ENCODE measurements around the gene ULK4.

The ULK4 gene

DNA sequence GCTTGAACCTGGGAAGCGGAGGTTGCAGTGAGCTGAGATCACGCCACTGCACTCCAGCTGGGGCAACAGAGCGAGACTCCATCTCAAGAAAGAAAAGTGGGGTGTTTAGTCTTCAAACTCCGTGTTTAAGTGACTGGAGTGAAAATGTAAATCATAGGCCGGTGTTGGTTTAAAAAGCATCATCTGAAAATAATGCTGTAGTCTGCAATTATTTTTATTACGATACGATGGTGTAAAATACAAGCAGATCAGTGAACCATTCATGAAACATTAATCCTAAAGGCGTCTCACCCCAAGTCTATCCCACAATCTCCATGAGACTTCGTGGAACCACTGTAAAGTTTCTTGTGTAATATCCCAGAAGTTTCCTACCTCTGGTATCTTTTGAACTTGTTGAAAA is 756.3 kb downstream of the ULK4 start:
- no peak for FAIRE-seq

DNA sequence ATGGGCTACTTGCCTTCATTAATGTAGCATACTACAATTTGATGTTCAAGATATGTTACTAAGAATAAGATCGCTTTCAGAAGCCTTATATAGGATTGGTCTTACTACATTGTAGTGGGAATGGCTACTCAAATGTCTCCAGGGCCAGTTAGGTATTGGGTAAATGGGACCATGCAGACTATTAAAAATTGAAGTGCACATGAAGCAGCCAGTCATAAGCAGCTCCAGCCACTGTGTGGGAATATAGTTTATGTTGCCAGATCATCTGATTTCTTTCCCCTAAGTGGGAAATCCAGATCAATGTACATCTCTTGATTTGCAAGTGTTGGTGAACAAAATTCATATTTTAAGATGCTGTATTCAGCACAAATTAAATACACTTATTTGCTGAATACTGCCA is 757.5 kb downstream of the ULK4 start:
- FAIRE-seq: no peak

DNA sequence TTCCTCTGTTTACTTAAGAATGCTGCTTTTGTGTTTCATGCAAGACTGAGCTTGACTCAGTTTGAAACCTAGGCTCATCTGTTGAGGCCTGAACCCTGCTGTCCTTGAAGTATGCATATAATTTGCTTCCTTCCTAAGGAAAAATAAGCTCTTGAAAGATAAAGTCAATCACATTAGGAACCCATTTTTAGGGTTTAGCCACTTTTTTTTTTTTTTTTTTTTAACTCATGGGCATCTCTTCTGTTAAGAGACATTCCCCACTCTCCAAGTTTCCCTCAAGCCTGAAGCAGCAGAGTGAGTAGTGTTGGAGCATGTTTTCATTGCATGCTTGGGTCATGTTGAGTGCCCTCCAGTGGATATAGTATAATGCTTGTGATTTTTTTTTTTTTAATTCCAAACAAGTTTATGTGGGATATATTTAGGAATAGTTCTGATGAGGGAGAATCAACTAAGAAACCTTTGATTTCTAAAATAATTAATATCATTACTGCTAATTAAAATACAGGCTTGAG is 759.0 kb downstream of the ULK4 start:
- peak; percentile 81 for FAIRE-seq

GRCh38 chr3:41202075-41202833 is 759.6 kb downstream of the ULK4 start:
- no peak for FAIRE-seq

- no peak for FAIRE-seq
Measured at GRCh38 chr3:41200669-41201021, 761.3 kb downstream of the ULK4 start.

- FAIRE-seq: no peak
Measured at GRCh38 chr3:41199866-41200668, 761.8 kb downstream of the ULK4 start.

DNA sequence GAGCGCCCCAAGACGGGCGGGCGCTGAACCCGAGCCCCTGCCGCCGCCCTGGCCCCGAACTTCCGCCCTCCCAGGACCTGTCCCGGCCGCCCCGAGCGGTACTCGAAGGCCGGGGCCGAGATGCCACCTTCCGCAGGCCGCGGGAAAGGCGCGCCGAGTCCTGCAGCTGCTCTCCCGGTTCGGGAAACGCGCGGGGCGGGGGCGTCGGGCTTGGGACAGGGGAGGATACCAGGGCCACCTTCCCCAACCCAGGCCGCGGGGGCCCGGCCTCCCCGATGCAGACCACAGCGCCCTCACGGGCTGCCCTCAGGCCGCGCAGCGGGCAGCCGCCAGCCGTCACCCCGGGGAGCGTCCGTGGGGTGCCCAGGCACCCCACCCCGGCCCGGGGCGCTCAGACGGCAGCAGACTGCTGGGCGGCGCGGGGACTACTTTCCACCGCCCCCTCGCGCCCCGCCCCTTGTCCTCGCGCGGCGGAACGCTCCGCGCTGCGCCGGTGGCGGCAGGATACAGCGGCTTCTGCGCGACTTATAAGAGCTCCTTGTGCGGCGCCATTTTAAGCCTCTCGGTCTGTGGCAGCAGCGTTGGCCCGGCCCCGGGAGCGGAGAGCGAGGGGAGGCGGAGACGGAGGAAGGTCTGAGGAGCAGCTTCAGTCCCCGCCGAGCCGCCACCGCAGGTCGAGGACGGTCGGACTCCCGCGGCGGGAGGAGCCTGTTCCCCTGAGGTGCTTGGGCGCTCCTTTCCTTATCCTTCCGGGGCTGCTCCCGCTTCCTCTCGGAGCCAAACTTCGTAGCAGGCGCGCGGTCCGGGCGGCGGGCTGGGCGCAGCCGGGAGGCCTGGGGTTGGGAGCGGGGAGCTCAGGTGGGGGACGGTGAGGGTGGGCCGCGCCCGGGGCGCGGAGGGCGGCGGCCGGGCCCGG is 762.7 kb downstream of the ULK4 start, which contains the start of gene CTNNB1:
Gene CTNNB1, plus strand, starts transcription at position 556 of the 916 bp plus-strand sequence. CDS start 24,564 bp downstream, outside the sequence.
- FAIRE-seq: no peak

GRCh38 chr3:41198526-41198925 is 763.4 kb downstream of the ULK4 start:
- no peak for FAIRE-seq

GRCh38 chr3:41198046-41198445 is 763.9 kb downstream of the ULK4 start:
- no peak for FAIRE-seq
